ENCODE results near the gene AGPAT4. TPM values are rescaled to one million over a fixed set of nuclear protein-coding genes. Genes with fewer than 3 reads are reported as not detected.

AGPAT4 gene
- total RNA-seq, 4 donors from 2014 or later: 0.36 to 0.61 (median 0.53) TPM

DNA sequence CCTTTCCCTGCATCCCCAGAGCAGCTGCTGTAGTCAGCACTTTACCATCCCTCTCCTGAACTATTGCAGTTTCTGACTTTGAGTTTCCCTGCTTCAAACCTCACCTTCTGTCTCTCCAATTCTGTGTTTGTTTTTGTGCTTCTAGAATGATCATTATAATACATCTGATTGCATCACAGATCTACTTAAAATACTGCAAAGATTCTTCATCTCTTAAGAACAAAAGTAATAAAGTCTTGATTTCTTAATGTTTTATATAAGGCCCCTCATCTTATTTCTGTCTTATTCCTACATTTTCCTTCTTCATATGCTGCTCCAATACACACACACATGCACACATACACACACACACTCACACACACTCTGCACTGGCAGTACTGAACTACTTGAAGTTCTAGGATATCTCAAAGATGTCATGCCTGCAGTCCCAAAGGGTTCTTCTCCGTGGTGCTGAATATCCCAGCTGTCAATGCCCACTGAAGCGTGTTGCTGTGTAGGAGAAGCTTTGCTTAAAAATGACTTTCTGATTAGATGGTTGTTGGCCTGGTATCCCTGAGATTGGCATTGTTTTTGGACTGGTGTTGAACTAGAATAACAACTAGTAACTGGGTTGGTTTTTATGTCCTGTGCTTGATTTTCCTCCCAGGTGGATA lies 185.1 kb downstream of the AGPAT4 start:
- no peaks in the 10 kb centered on the region for H3K27me3 ChIP-seq
- TF ChIP-seq POLR2A (IDR thresholded peaks at IDR 0.05): no peak
- TF ChIP-seq, protein P1, sequence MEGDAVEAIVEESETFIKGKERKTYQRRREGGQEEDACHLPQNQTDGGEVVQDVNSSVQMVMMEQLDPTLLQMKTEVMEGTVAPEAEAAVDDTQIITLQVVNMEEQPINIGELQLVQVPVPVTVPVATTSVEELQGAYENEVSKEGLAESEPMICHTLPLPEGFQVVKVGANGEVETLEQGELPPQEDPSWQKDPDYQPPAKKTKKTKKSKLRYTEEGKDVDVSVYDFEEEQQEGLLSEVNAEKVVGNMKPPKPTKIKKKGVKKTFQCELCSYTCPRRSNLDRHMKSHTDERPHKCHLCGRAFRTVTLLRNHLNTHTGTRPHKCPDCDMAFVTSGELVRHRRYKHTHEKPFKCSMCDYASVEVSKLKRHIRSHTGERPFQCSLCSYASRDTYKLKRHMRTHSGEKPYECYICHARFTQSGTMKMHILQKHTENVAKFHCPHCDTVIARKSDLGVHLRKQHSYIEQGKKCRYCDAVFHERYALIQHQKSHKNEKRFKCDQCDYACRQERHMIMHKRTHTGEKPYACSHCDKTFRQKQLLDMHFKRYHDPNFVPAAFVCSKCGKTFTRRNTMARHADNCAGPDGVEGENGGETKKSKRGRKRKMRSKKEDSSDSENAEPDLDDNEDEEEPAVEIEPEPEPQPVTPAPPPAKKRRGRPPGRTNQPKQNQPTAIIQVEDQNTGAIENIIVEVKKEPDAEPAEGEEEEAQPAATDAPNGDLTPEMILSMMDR (IDR thresholded peaks at IDR 0.05 in 4 of 5, conservative IDR thresholded peaks at IDR 0.05 in 1 of 5): no peak
- intact Hi-C loops (cut with DNase I; ENCODE audit: low total_unique reads) (no loop called here), in situ Hi-C loops (cut with MboI; ENCODE audit: low sequenced_read_pairs in 4 of 4) (no loop called here)
- H3K4me3 ChIP-seq: no peak overlapping the region
- H3K4me1 ChIP-seq: no peaks in the 10 kb centered on the region
- no peaks in the 10 kb centered on the region for H3K9me3 ChIP-seq
- H3K27ac ChIP-seq: no peak overlapping the region
- ATAC-seq: no peak
- H3K36me3 ChIP-seq: peaks cover 7 to 80% of the 10 kb centered on the region in 2 donors
- DNase-seq: no peak

DNA sequence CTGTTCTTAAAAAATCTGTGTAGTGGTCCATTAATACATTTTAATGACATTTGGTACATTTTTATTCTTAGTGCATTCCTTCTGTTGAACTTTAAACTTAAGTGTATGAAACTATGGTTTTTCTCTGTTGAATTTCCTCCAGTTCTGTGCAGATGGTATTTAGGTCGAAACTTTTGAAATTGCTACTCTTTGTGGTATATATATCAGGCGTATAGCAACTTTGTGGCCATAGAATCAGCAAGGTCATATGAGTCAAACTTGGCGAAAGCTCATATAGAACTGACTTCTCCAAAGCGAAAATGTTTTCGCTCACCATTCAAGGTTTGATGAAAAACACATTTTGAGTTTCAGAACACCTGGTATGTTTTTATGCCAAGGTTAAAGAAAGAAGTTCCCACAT lies 188.6 kb downstream of the AGPAT4 start:
- Histone ChIP-seq H3K27ac (no peak overlapping the region), H3K4me3 (no peak overlapping the region), H3K9me3 (no peaks in the 10 kb centered on the region), H3K27me3 (no peaks in the 10 kb centered on the region), H3K36me3 (peaks cover 4 to 90% of the 10 kb centered on the region in 2 donors), H3K4me1 (no peaks in the 10 kb centered on the region)
- intact Hi-C loops (cut with DNase I; ENCODE audit: low total_unique reads): no loop called here
- DNase-seq: no peak
- in situ Hi-C loops (cut with MboI; ENCODE audit: low sequenced_read_pairs in 4 of 4): no loop called here
- ATAC-seq: no peak
- TF ChIP-seq, protein P1 (IDR thresholded peaks at IDR 0.05 in 4 of 5, conservative IDR thresholded peaks at IDR 0.05 in 1 of 5): no peak
- no peak for TF ChIP-seq POLR2A (IDR thresholded peaks at IDR 0.05)

DNA sequence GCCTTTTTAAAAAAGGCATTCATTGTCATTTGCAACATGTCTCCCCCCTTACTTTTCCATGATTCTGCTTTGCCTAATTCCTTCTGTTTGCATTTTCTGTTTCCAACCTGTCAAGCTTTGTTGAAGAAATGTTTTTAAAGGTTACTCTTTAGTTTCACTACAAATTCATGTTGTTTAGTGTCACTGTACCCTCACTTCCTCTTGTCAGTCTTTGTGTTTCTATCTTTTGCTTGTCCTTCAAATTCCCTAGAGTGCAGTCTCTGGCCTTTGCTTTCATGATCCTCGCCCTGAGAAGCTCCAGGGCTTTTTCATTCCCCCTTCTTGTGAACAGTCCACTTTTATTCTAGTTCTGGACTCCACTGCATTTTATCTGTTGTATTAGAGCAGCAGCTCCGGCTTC lies 191.6 kb downstream of the AGPAT4 start:
- H3K27ac ChIP-seq: no peak overlapping the region
- peaks cover 0 to 66% of the 10 kb centered on the region in 2 donors for H3K36me3 ChIP-seq
- in situ Hi-C loops (cut with MboI; ENCODE audit: low sequenced_read_pairs in 4 of 4) (no loop called here), intact Hi-C loops (cut with DNase I; ENCODE audit: low total_unique reads) (no loop called here)
- no peaks in the 10 kb centered on the region for H3K27me3 ChIP-seq
- no peak overlapping the region for H3K4me3 ChIP-seq
- H3K4me1 ChIP-seq: no peaks in the 10 kb centered on the region
- no peaks in the 10 kb centered on the region for H3K9me3 ChIP-seq
- ATAC-seq (no peak), DNase-seq (no peak)
- no peak for TF ChIP-seq POLR2A (IDR thresholded peaks at IDR 0.05)
- TF ChIP-seq, protein P1 (IDR thresholded peaks at IDR 0.05 in 4 of 5, conservative IDR thresholded peaks at IDR 0.05 in 1 of 5): no peak

DNA sequence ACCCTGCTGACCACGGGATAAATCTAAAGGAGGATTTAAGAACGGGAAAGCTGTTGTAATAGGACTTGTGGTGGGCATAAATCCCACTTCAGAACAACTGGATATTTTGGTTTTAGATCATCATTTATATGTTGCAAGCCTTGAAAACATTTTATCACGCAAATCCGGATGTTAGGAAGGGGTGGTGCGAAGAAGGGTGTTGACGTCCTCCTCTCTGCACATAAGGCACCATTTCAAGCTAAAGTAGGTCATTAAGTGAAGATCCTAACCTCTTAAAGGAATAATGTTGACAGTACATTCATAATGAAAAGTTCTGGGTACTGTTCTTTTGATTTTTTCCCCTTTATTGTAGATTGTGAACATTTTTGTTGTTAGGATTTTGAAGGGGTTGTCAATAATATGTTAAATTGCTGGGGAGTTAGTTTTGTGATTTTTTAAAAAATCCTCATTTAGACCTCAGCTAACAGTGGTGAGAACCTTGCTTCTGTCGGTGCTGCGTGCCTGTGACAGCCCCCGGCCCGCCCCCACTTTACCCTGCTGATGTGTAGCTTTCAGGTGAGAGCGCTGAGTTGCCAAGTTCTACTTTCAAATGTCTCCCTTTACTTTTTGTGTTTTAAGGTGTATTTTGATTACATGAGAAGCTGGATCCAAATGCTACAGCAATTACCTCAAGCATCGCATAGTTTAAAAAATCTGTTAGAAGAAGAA lies 193.4 kb downstream of the AGPAT4 start:
- no peak overlapping the region for H3K4me3 ChIP-seq

More for the DNA sequence above, 193.4 kb downstream of the AGPAT4 start:
- ATAC-seq (no peak), DNase-seq (no peak)
- Histone ChIP-seq H3K36me3 (peaks cover 0 to 49% of the 10 kb centered on the region in 2 donors), H3K27ac (no peak overlapping the region), H3K27me3 (no peaks in the 10 kb centered on the region), H3K4me1 (no peaks in the 10 kb centered on the region), H3K9me3 (no peaks in the 10 kb centered on the region)
- TF ChIP-seq POLR2A (IDR thresholded peaks at IDR 0.05): no peak
- TF ChIP-seq, protein P1 (IDR thresholded peaks at IDR 0.05 in 4 of 5, conservative IDR thresholded peaks at IDR 0.05 in 1 of 5): no peak
- in situ Hi-C loops (cut with MboI; ENCODE audit: low sequenced_read_pairs in 4 of 4) (no loop called here), intact Hi-C loops (cut with DNase I; ENCODE audit: low total_unique reads) (no loop called here)
